IMR-90 (cell line): ENCODE measurements around the gene SPSB4. TPM values are rescaled to one million over a fixed set of nuclear protein-coding genes. Genes with fewer than 3 reads are reported as not detected.

ENCODE experiments used
- ATAC-seq: fragments of 200-7000 bp; cut with Tn5 transposase; 2 replicates; pipeline ENCODE4 v1.9.1; 2020; ENCODE audit warnings: low read depth, mild to moderate bottlenecking, moderate library complexity
- BruUV-seq: library from RNA; stranded (reverse); fragments of 400-500 nt; replicated peaks from 2 replicates; lab custom pipeline; 2021; lab: Mats Ljungman, UMichigan
- CTCF ChIA-PET: fragments of 300-600 bp; formaldehyde crosslinking; extraction: SDS; loops from one replicate; lab custom pipeline; 2021; ENCODE audit warnings: antibody characterized with exemption; lab: Yijun Ruan, JAX
- POLR2A ChIA-PET: fragments of 300-600 bp; sonication (Branson Sonifier 250); formaldehyde crosslinking; loops from one replicate; lab custom pipeline; 2022; ENCODE audit warnings: antibody characterized with exemption; ENCODE audit not compliant: unreplicated experiment; lab: Charles Lee
- DNase-seq: peaks from one replicate; pipeline ENCODE4 v3.0.0; 2013
- H2AFZ ChIP-seq: replicated peaks from 2 replicates; pipeline ENCODE3; 2013; ENCODE audit warnings: low read length, mild to moderate bottlenecking; ENCODE audit not compliant: poor library complexity
- H2AK5ac ChIP-seq: 2 replicates; pipeline ENCODE4 v1.6.1; 2013; ENCODE audit warnings: low read depth, low read length, inconsistent platforms
- H2AK9ac ChIP-seq: replicated peaks from 2 replicates; pipeline ENCODE3; 2013; ENCODE audit warnings: mild to moderate bottlenecking, low read depth, low read length, moderate library complexity; ENCODE audit not compliant: poor library complexity
- H2BK120ac ChIP-seq: 2 replicates; pipeline ENCODE4 v1.6.1; 2013; ENCODE audit warnings: low read depth, low read length, inconsistent platforms
- H2BK15ac ChIP-seq: 3 replicates; pipeline ENCODE4 v1.6.1; 2013; ENCODE audit warnings: low read depth, low read length, inconsistent platforms
- H2BK20ac ChIP-seq: 2 replicates; pipeline ENCODE4 v1.6.1; 2013; ENCODE audit warnings: low read depth, mild to moderate bottlenecking, inconsistent platforms, low read length, moderate library complexity
- H2BK5ac ChIP-seq: 2 replicates; pipeline ENCODE4 v1.6.1; 2013; ENCODE audit warnings: mild to moderate bottlenecking, low read depth, low read length, inconsistent platforms; ENCODE audit not compliant: poor library complexity, severe bottlenecking
- H3K14ac ChIP-seq: replicated peaks from 2 replicates; pipeline ENCODE4 v1.6.1; 2013; ENCODE audit warnings: low read depth, low read length, inconsistent platforms
- H3K18ac ChIP-seq: 2 replicates; pipeline ENCODE4 v1.6.1; 2013; ENCODE audit warnings: low read depth, low read length, control low read depth
- H3K23ac ChIP-seq: 2 replicates; pipeline ENCODE4 v1.6.1; 2013; ENCODE audit warnings: low read depth, low read length, inconsistent platforms
- H3K27ac ChIP-seq: 2 replicates; pipeline ENCODE4 v1.5.1; 2013; ENCODE audit warnings: mild to moderate bottlenecking, control low read depth, low read length; ENCODE audit not compliant: insufficient read depth
- H3K27me3 ChIP-seq: 2 replicates; pipeline ENCODE4 v1.6.1; 2013; ENCODE audit warnings: low read length; ENCODE audit not compliant: control insufficient read depth, insufficient read depth
- H3K36me3 ChIP-seq: 2 replicates; pipeline ENCODE4 v1.6.1; 2013; ENCODE audit warnings: low read length, mixed read lengths; ENCODE audit not compliant: control insufficient read depth, insufficient read depth
- H3K4ac ChIP-seq: 2 replicates; pipeline ENCODE4 v1.6.1; 2013; ENCODE audit warnings: low read depth, low read length, inconsistent platforms
- H3K4me1 ChIP-seq: 2 replicates; pipeline ENCODE4 v1.6.1; 2013; ENCODE audit warnings: low read length, mixed read lengths; ENCODE audit not compliant: control insufficient read depth, insufficient read depth
- H3K4me2 ChIP-seq: 2 replicates; pipeline ENCODE4 v1.6.1; 2013; ENCODE audit warnings: low read depth, mild to moderate bottlenecking, control low read depth, low read length, moderate library complexity
- H3K4me3 ChIP-seq: 2 replicates; pipeline ENCODE4 v1.5.1; 2013; ENCODE audit warnings: low read depth, mild to moderate bottlenecking, control low read depth, low read length, moderate library complexity; ENCODE audit not compliant: insufficient read depth
- H3K56ac ChIP-seq: 2 replicates; pipeline ENCODE4 v1.6.1; 2013; ENCODE audit warnings: low read length, inconsistent platforms; ENCODE audit not compliant: insufficient read depth; ENCODE audit errors: extremely low read depth
- H3K79me1 ChIP-seq, 2 experiments: 2 replicates each; pipeline ENCODE4 v1.6.1; 2013; ENCODE audit warnings: low read length in 2 of 2, inconsistent platforms in 1 of 2, low read depth in 1 of 2
- H3K9ac ChIP-seq: 2 replicates; pipeline ENCODE4 v1.6.1; 2013; ENCODE audit warnings: low read depth, low read length, control low read depth
- H3K9me1 ChIP-seq: 2 replicates; pipeline ENCODE4 v1.6.1; 2013; ENCODE audit warnings: low read length, inconsistent platforms; ENCODE audit not compliant: insufficient read depth
- H3K9me3 ChIP-seq: 2 replicates; pipeline ENCODE4 v1.6.1; 2013; ENCODE audit warnings: low read length; ENCODE audit not compliant: control insufficient read depth, insufficient read depth
- H4K20me1 ChIP-seq: 2 replicates; pipeline ENCODE4 v1.6.1; 2013; ENCODE audit warnings: low read length, inconsistent platforms; ENCODE audit not compliant: insufficient read depth
- H4K5ac ChIP-seq: 2 replicates; pipeline ENCODE4 v1.6.1; 2013; ENCODE audit warnings: mild to moderate bottlenecking, low read depth, low read length, control low read depth
- H4K8ac ChIP-seq, 2 experiments: 2 replicates each; pipeline ENCODE4 v1.6.1; 2013; ENCODE audit warnings: low read depth in 2 of 2, low read length in 2 of 2, control low read depth in 1 of 2, inconsistent platforms in 1 of 2
- H4K91ac ChIP-seq: 2 replicates; pipeline ENCODE4 v1.6.1; 2013; ENCODE audit warnings: low read depth, low read length, inconsistent platforms; ENCODE audit not compliant: insufficient read depth
- BHLHE40 ChIP-seq: fragments of 150-350 bp; IDR thresholded peaks from 2 replicates; pipeline ENCODE4 v1.6.1; 2016; ENCODE audit warnings: mild to moderate bottlenecking, low read depth, low read length
- CEBPB ChIP-seq: IDR thresholded peaks from 2 replicates; pipeline ENCODE4 v1.6.1; 2012; ENCODE audit warnings: low read depth, low read length, improper control_type of control experiment
- CHD1 ChIP-seq: IDR thresholded peaks from 2 replicates; pipeline ENCODE4 v1.6.1; 2012; ENCODE audit warnings: low read depth, low read length, improper control_type of control experiment
- FOS ChIP-seq: fragments of 150-350 bp; IDR thresholded peaks from 2 replicates; pipeline ENCODE4 v1.6.1; 2016; ENCODE audit warnings: low read depth, low read length
- MAZ ChIP-seq: IDR thresholded peaks from 2 replicates; pipeline ENCODE4 v1.6.1; 2012; ENCODE audit warnings: low read depth, mild to moderate bottlenecking, low read length, improper control_type of control experiment, moderate library complexity, borderline replicate concordance
- MXI1 ChIP-seq: IDR thresholded peaks from 2 replicates; pipeline ENCODE4 v1.6.1; 2012; ENCODE audit warnings: low read depth, mild to moderate bottlenecking, low read length, moderate library complexity, borderline replicate concordance
- NFE2L2 ChIP-seq: fragments of 150-350 bp; IDR thresholded peaks from 2 replicates; pipeline ENCODE4 v1.6.1; 2016; ENCODE audit warnings: low read depth, mild to moderate bottlenecking, low read length
- POLR2A ChIP-seq: IDR thresholded peaks from 2 replicates; pipeline ENCODE4 v1.6.1; 2012; ENCODE audit warnings: mild to moderate bottlenecking, low read depth, low read length
- RFX5 ChIP-seq: IDR thresholded peaks from 2 replicates; pipeline ENCODE4 v1.8.0; 2012; ENCODE audit warnings: low read depth, mild to moderate bottlenecking, low read length, moderate library complexity
- SMC3 ChIP-seq: fragments of 150-350 bp; IDR thresholded peaks from 2 replicates; pipeline ENCODE4 v1.6.1; 2016; ENCODE audit warnings: low read depth, mild to moderate bottlenecking, antibody characterized with exemption, low read length, moderate library complexity
- WGBS, 2 experiments: methylation state at CpG; one replicate each; pipeline versions ENCODE4 v1.1.5 to v1.1.7; 2013; ENCODE audit warnings: missing lambda C conversion rate in 2 of 2; ENCODE audit not compliant: insufficient read length in 1 of 2; ENCODE audit errors: extremely low coverage in 2 of 2; 5-methylcytosine and 5-hydroxymethylcytosine counted together
- dilution Hi-C: fragments of 300-500 bp; cut with HindIII; formaldehyde crosslinking; loops from one replicate; pipeline ENCODE4 v1.14.3; 2018; ENCODE audit warnings: low sequenced_read_pairs; ENCODE audit not compliant: unreplicated experiment
- in situ Hi-C: fragments of 300-500 bp; cut with MboI; formaldehyde crosslinking; loops from 3 replicates; pipeline ENCODE4 v1.14.3; 2019; ENCODE audit warnings: low sequenced_read_pairs, inconsistent platforms, mixed read lengths
- intact Hi-C: fragments of 100-400 bp; cut with micrococcal nuclease; formaldehyde crosslinking; loops from 2 replicates; pipeline ENCODE4 v1.10.0; 2022
- polyA plus RNA-seq, 3 experiments: library from polyadenylated mRNA; depleted of rRNA; stranded (reverse); fragments of >200 nt; gene quantifications; 2 replicates each; pipeline ENCODE4 v1.2.3, GENCODE V29; 2012; ENCODE audit warnings: low replicate concordance in 1 of 3
- total RNA-seq: library from RNA; depleted of rRNA; stranded (reverse); fragments of >200 nt; gene quantifications from 2 replicates; pipeline ENCODE4 v1.2.3, GENCODE V29; 2012
- TF ChIP-seq, protein P1 (sequence below): fragments of 150-350 bp; IDR thresholded peaks from 2 replicates; pipeline ENCODE4 v1.6.1; 2017; ENCODE audit warnings: mild to moderate bottlenecking, antibody characterized with exemption, low read length, low read depth

The SPSB4 gene
- total and polyA plus RNA-seq, 2 of the 4 experiments (the other 2 are of a cell fraction), result not detected

DNA sequence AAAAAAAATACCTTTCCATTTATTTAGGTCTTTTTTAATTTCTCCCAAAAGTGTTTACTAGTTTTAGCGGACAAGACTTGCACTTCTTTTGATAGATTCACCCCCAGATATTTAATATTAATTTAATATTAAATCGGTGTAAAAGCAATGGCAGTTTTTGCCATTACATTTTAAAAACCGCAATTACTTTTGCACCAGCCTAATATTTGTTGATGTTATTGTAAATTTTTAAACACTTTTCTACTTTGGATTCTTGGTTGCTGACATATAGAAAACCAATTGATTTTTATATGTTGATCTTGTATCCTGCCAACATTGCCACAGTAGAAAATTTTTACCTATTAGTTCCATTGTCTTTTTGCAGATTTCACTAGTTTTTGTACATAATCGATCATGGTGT, 116.5 kb downstream of the SPSB4 start:
- Histone ChIP-seq H2BK15ac (no peak overlapping the region), H2AK5ac (no peak overlapping the region), H2BK120ac (no peak overlapping the region), H4K91ac (no peak overlapping the region), H3K4me3 (no peak overlapping the region), H3K9ac (no peak overlapping the region), H3K23ac (no peak overlapping the region), H3K36me3 (no peaks in the 10 kb centered on the region), H3K27me3 (no peaks in the 10 kb centered on the region), H2AFZ (no peak overlapping the region), H3K56ac (no peak overlapping the region), H2AK9ac (no peak overlapping the region), H3K14ac (no peak overlapping the region), H4K8ac (no peak overlapping the region), H2BK20ac (no peak overlapping the region), H3K4ac (no peak overlapping the region), H3K9me1 (0 out of 2 replicates have a peak, but pooled peaks cover 3% of the 10 kb centered on the region), H3K4me2 (no peak overlapping the region), H3K9me3 (0 out of 2 replicates have a peak, but pooled peaks cover 2% of the 10 kb centered on the region), H3K18ac (no peak overlapping the region), H4K5ac (no peak overlapping the region), H4K20me1 (no peaks in the 10 kb centered on the region), H3K27ac (no peak overlapping the region), H2BK5ac (no peak overlapping the region), H3K4me1 (peaks cover 3% of the 10 kb centered on the region), H3K79me1 (no peaks in the 10 kb centered on the region)
- CTCF ChIA-PET, result no interaction called here
- intact Hi-C loops (no loop called here), in situ Hi-C loops (no loop called here), dilution Hi-C loops (no loop called here)
- no peak for ATAC-seq
- DNase-seq, result no peak
- no TSS peak for BruUV-seq
- WGBS, 2 experiments, result no CpG with 5 or more reads among the region's 4 CpGs
- POLR2A ChIA-PET, result no interaction called here
- TF ChIP-seq BHLHE40, result no peak
- no peak for TF ChIP-seq POLR2A
- no peak for TF ChIP-seq RFX5
- TF ChIP-seq MXI1, result no peak
- TF ChIP-seq CEBPB, result no peak
- no peak for TF ChIP-seq NFE2L2
- no peak for TF ChIP-seq SMC3
- TF ChIP-seq FOS, result no peak
- TF ChIP-seq CHD1, result no peak
- TF ChIP-seq, protein P1, sequence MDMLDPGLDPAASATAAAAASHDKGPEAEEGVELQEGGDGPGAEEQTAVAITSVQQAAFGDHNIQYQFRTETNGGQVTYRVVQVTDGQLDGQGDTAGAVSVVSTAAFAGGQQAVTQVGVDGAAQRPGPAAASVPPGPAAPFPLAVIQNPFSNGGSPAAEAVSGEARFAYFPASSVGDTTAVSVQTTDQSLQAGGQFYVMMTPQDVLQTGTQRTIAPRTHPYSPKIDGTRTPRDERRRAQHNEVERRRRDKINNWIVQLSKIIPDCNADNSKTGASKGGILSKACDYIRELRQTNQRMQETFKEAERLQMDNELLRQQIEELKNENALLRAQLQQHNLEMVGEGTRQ, result no peak
- no peak for TF ChIP-seq MAZ
